H1 (cell line): Measurements from ENCODE around the gene SPOUT1. TPM values are rescaled to one million over a fixed set of nuclear protein-coding genes. Genes with fewer than 3 reads are reported as not detected.

Experiments used
- EGR1 ChIP-seq: IDR thresholded peaks from 2 replicates; pipeline ENCODE4 v1.6.1; 2011; ENCODE audit warnings: low read depth, low read length, borderline replicate concordance
- KDM5A ChIP-seq: fragments of 200-600 bp; IDR thresholded peaks from 2 replicates; pipeline ENCODE4 v1.7.1; 2012; ENCODE audit warnings: mild to moderate bottlenecking, low read length, inconsistent platforms, mixed read lengths
- RAD21 ChIP-seq, 2 experiments: IDR thresholded peaks in 1 of 2; conservative IDR thresholded peaks in 1 of 2; 2 replicates each; pipeline ENCODE4 v1.6.1; 2011; ENCODE audit warnings: low read depth in 2 of 2, low read length in 2 of 2, improper control_type of control experiment in 1 of 2, inconsistent platforms in 1 of 2, mild to moderate bottlenecking in 1 of 2, moderate library complexity in 1 of 2
- SP4 ChIP-seq: IDR thresholded peaks from 2 replicates; pipeline ENCODE4 v1.6.1; 2012; ENCODE audit warnings: low read length, inconsistent platforms
- TBP ChIP-seq: IDR thresholded peaks from 2 replicates; pipeline ENCODE4 v1.6.1; 2011; ENCODE audit warnings: low read depth, low read length, improper control_type of control experiment
- polyA plus RNA-seq, 7 experiments: library from polyadenylated mRNA; depleted of rRNA in 3 of 7; stranded (reverse) in 5 of 7; unstranded in 2 of 7; fragments of >200 nt in 5 of 7; fragments of 200-250 nt in 2 of 7; gene quantifications; 1 replicate in 5 of 7; 2 replicates in 1 of 7; 4 replicates in 1 of 7; pipeline versions ENCODE4 v1.2.1 to v1.2.3, GENCODE V29; 2011 to 2013; ENCODE audit warnings: missing spikeins in 2 of 7, mixed read lengths in 2 of 7
- total RNA-seq: library from RNA; stranded (reverse); fragmentation: NEBNext Ultra II Directional; extraction: Animal tissue kit (Norgen Biotek cat#: 25700); gene quantifications from 2 replicates; pipeline ENCODE4 v1.2.1, GENCODE V29; 2021

Gene SPOUT1
- total and polyA plus RNA-seq, 2 of the 8 experiments (the other 6 are each of a cell fraction or from before 2014, with no cell fraction given): 69.2 to 77.8 TPM

GRCh38 chr9:128786681-128787601 is 42.7 kb downstream of the SPOUT1 start, which contains the start of gene TBC1D13 (continued):
- TF ChIP-seq RAD21 (IDR thresholded peaks at IDR 0.05 in 1 of 2, conservative IDR thresholded peaks at IDR 0.05 in 1 of 2; ENCODE audit: low read depth in 2 of 2, low read length in 2 of 2) (peak in 1 of 2 experiments; percentile 17; a peak in 1 of 4 replicates), TBP (peak; percentile 69; the same call in 1 of the 2 replicates), EGR1 (peak; percentile 61; the same call in 1 of the 2 replicates), KDM5A (0 out of 2 replicates have a peak, but pooled peaks have one; percentile 43), SP4 (peak; percentile 90; the same call in 1 of the 2 replicates)
